Measurements from ENCODE around the gene ATXN3.
A peak's percentile ranks its signal among the peaks of the same experiment; 100 is the strongest.
"Not testable (repeated sequence)": the region's sequence is repeated elsewhere in the genome, so short reads cannot be mapped to it uniquely, and the experiment has no call there.

ATXN3 gene

GRCh38 chr14:92108345-92109254, 2.2 kb upstream of the ATXN3 start:
- Mint-ChIP-seq H3K36me3 (ENCODE audit: low read depth) (peaks cover 7% of the 10 kb centered on the region), H3K9me3 (no peaks in the 10 kb centered on the region), H3K27me3 (peaks cover 5% of the 10 kb centered on the region), H3K4me3 (peak overlapping the region; percentile 1), H3K4me1 (ENCODE audit: low read depth) (peaks cover 31% of the 10 kb centered on the region), H3K27ac (peak overlapping the region; percentile 5)
- intact Hi-C loops (cut with micrococcal nuclease): no loop called here

- Mint-ChIP-seq H3K27me3 (peaks cover 5% of the 10 kb centered on the region), H3K4me3 (peak overlapping the region; percentile 98), H3K4me1 (ENCODE audit: low read depth) (peaks cover 49% of the 10 kb centered on the region), H3K27ac (peak overlapping the region; percentile 97), H3K9me3 (no peaks in the 10 kb centered on the region), H3K36me3 (ENCODE audit: low read depth) (peaks cover 13% of the 10 kb centered on the region)
- intact Hi-C loops (cut with micrococcal nuclease): loop anchor here (1.0 kb wide), 2 partner anchors 15 to 66 kb away; partner anchors contain the start of genes CPSF2, NDUFB1 and TRIP11
These were observed 564 bp downstream of the ATXN3 start for GRCh38 chr14:92105893-92106142.

GRCh38 chr14:92105073-92105892, 1.1 kb downstream of the ATXN3 start:
- H3K4me1 Mint-ChIP-seq (ENCODE audit: low read depth): peaks cover 53% of the 10 kb centered on the region
- H3K27ac Mint-ChIP-seq: peak overlapping the region; percentile 97
- H3K36me3 Mint-ChIP-seq (ENCODE audit: low read depth): peaks cover 13% of the 10 kb centered on the region
- H3K9me3 Mint-ChIP-seq: no peaks in the 10 kb centered on the region
- peaks cover 5% of the 10 kb centered on the region for H3K27me3 Mint-ChIP-seq
- intact Hi-C loops (cut with micrococcal nuclease): loop anchor here (1.0 kb wide), 1 partner anchor 65 kb away; the partner anchor contains the start of gene TRIP11
- peak overlapping the region; percentile 98 for H3K4me3 Mint-ChIP-seq

- intact Hi-C loops (cut with micrococcal nuclease): no loop called here
- peaks cover 4% of the 10 kb centered on the region for H3K27me3 Mint-ChIP-seq
- H3K4me1 Mint-ChIP-seq (ENCODE audit: low read depth): peaks cover 55% of the 10 kb centered on the region
- no peaks in the 10 kb centered on the region for H3K9me3 Mint-ChIP-seq
- peaks cover 17% of the 10 kb centered on the region for H3K36me3 Mint-ChIP-seq (ENCODE audit: low read depth)
- no peak overlapping the region for H3K4me3 Mint-ChIP-seq
- no peak overlapping the region for H3K27ac Mint-ChIP-seq
These were observed 2.9 kb downstream of the ATXN3 start for GRCh38 chr14:92103363-92103989.

- intact Hi-C loops (cut with micrococcal nuclease): no loop called here
- Mint-ChIP-seq H3K27ac (peak overlapping the region; percentile 3), H3K36me3 (ENCODE audit: low read depth) (peaks cover 33% of the 10 kb centered on the region), H3K4me3 (no peak overlapping the region), H3K27me3 (no peaks in the 10 kb centered on the region), H3K4me1 (ENCODE audit: low read depth) (peaks cover 44% of the 10 kb centered on the region), H3K9me3 (no peaks in the 10 kb centered on the region)
These were observed 6.6 kb downstream of the ATXN3 start for GRCh38 chr14:92099802-92100201.

GRCh38 chr14:92093320-92093719, 13.1 kb downstream of the ATXN3 start:
- Mint-ChIP-seq H3K9me3 (no peaks in the 10 kb centered on the region), H3K27me3 (no peaks in the 10 kb centered on the region), H3K4me3 (no peak overlapping the region), H3K27ac (no peak overlapping the region), H3K36me3 (ENCODE audit: low read depth) (peaks cover 76% of the 10 kb centered on the region), H3K4me1 (ENCODE audit: low read depth) (no peaks in the 10 kb centered on the region)
- intact Hi-C loops (cut with micrococcal nuclease): no loop called here

- intact Hi-C loops (cut with micrococcal nuclease): no loop called here
- H3K27ac Mint-ChIP-seq: no peak overlapping the region
- no peaks in the 10 kb centered on the region for H3K9me3 Mint-ChIP-seq
- H3K4me3 Mint-ChIP-seq: no peak overlapping the region
- H3K27me3 Mint-ChIP-seq: no peaks in the 10 kb centered on the region
- H3K4me1 Mint-ChIP-seq (ENCODE audit: low read depth): no peaks in the 10 kb centered on the region
- H3K36me3 Mint-ChIP-seq (ENCODE audit: low read depth): peaks cover 91% of the 10 kb centered on the region
These were observed 17.9 kb downstream of the ATXN3 start for GRCh38 chr14:92088494-92088893.

- Mint-ChIP-seq H3K27me3 (no peaks in the 10 kb centered on the region), H3K4me1 (ENCODE audit: low read depth) (no peaks in the 10 kb centered on the region), H3K4me3 (no peak overlapping the region), H3K9me3 (no peaks in the 10 kb centered on the region), H3K27ac (no peak overlapping the region), H3K36me3 (ENCODE audit: low read depth) (peaks cover 90% of the 10 kb centered on the region)
- intact Hi-C loops (cut with micrococcal nuclease): no loop called here
These were observed 31.8 kb downstream of the ATXN3 start for GRCh38 chr14:92074555-92074954.

- no peak overlapping the region for H3K4me3 Mint-ChIP-seq
- no peaks in the 10 kb centered on the region for H3K27me3 Mint-ChIP-seq
- H3K27ac Mint-ChIP-seq: no peak overlapping the region
- intact Hi-C loops (cut with micrococcal nuclease): no loop called here
- H3K9me3 Mint-ChIP-seq: no peaks in the 10 kb centered on the region
- H3K4me1 Mint-ChIP-seq (ENCODE audit: low read depth): no peaks in the 10 kb centered on the region
- peaks cover 24% of the 10 kb centered on the region for H3K36me3 Mint-ChIP-seq (ENCODE audit: low read depth)
These were observed 48.1 kb downstream of the ATXN3 start for GRCh38 chr14:92058006-92058917.

- H3K4me1 Mint-ChIP-seq (ENCODE audit: low read depth): no peaks in the 10 kb centered on the region
These were observed 56.6 kb downstream of the ATXN3 start for GRCh38 chr14:92049781-92050180.

GRCh38 chr14:92049221-92049620, 57.2 kb downstream of the ATXN3 start:
- Mint-ChIP-seq H3K9me3 (peaks cover 19% of the 10 kb centered on the region), H3K36me3 (ENCODE audit: low read depth) (peaks cover 21% of the 10 kb centered on the region)
- intact Hi-C loops (cut with micrococcal nuclease); H3K4me3 Mint-ChIP-seq; H3K27me3 Mint-ChIP-seq; H3K4me1 Mint-ChIP-seq (ENCODE audit: low read depth); H3K27ac Mint-ChIP-seq: not testable (repeated sequence)

More at GRCh38 chr14:92049781-92050180, 56.6 kb downstream of the ATXN3 start:
- H3K9me3 Mint-ChIP-seq: peaks cover 19% of the 10 kb centered on the region
- no peaks in the 10 kb centered on the region for H3K27me3 Mint-ChIP-seq
- peaks cover 21% of the 10 kb centered on the region for H3K36me3 Mint-ChIP-seq (ENCODE audit: low read depth)
- H3K27ac Mint-ChIP-seq: no peak overlapping the region
- intact Hi-C loops (cut with micrococcal nuclease): no loop called here
- no peak overlapping the region for H3K4me3 Mint-ChIP-seq

GRCh38 chr14:92045904-92046303, 60.5 kb downstream of the ATXN3 start:
- H3K9me3 Mint-ChIP-seq: peaks cover 19% of the 10 kb centered on the region
- intact Hi-C loops (cut with micrococcal nuclease); H3K27ac Mint-ChIP-seq; H3K4me1 Mint-ChIP-seq (ENCODE audit: low read depth); H3K27me3 Mint-ChIP-seq; H3K4me3 Mint-ChIP-seq: not testable (repeated sequence)
- peaks cover 21% of the 10 kb centered on the region for H3K36me3 Mint-ChIP-seq (ENCODE audit: low read depth)

GRCh38 chr14:92041766-92042165, 64.6 kb downstream of the ATXN3 start:
- Mint-ChIP-seq H3K36me3 (ENCODE audit: low read depth) (peaks cover 23% of the 10 kb centered on the region), H3K4me1 (ENCODE audit: low read depth) (peaks cover 22% of the 10 kb centered on the region)
- H3K9me3 Mint-ChIP-seq; H3K4me3 Mint-ChIP-seq; intact Hi-C loops (cut with micrococcal nuclease); H3K27me3 Mint-ChIP-seq; H3K27ac Mint-ChIP-seq: not testable (repeated sequence)

All from dendritic cell treated with granulocyte-macrophage colony-stimulating factor and Interleukin-4, amounts not matched to agents 40 ng/mL and 50 ng/mL, for 4 days (primary cell).